Mesenchymal stem cell (in vitro differentiated cells and primary cell): ENCODE results near the gene FBXL17.
A peak's percentile ranks its signal among the peaks of the same experiment; 100 is the strongest.

Source experiments
- DNase-seq: peaks from one replicate; pipeline ENCODE4 v3.0.0-alpha.2; 2013
- H2AFZ ChIP-seq: one replicate; pipeline ENCODE4 v1.6.1; 2013; ENCODE audit warnings: low read depth, mild to moderate bottlenecking, control low read depth, inconsistent platforms, low read length, moderate library complexity
- H2AK5ac ChIP-seq: 2 replicates; pipeline ENCODE4 v1.6.1; 2013; ENCODE audit warnings: low read length, moderate library complexity, mild to moderate bottlenecking, inconsistent platforms; ENCODE audit not compliant: severe bottlenecking
- H2BK120ac ChIP-seq: one replicate; pipeline ENCODE4 v1.6.1; 2013; ENCODE audit warnings: low read depth, mild to moderate bottlenecking, inconsistent platforms, low read length, moderate library complexity
- H2BK12ac ChIP-seq, 2 experiments: one replicate each; pipeline ENCODE4 v1.6.1; 2013; ENCODE audit warnings: inconsistent platforms in 2 of 2, low read length in 2 of 2, mild to moderate bottlenecking in 2 of 2, moderate library complexity in 2 of 2, control low read depth in 1 of 2
- H2BK15ac ChIP-seq: one replicate; pipeline ENCODE4 v1.6.1; 2013; ENCODE audit warnings: mild to moderate bottlenecking, low read depth, inconsistent platforms; ENCODE audit not compliant: poor library complexity, severe bottlenecking
- H2BK5ac ChIP-seq: 2 replicates; pipeline ENCODE4 v1.6.1; 2013; ENCODE audit warnings: low read depth, mild to moderate bottlenecking, low read length, control low read depth, inconsistent platforms; ENCODE audit not compliant: poor library complexity, severe bottlenecking
- H3K14ac ChIP-seq, 2 experiments: one replicate each; pipeline ENCODE4 v1.6.1; 2013; ENCODE audit warnings: inconsistent platforms in 2 of 2, low read length in 2 of 2, control low read depth in 1 of 2, mild to moderate bottlenecking in 1 of 2, moderate library complexity in 1 of 2
- H3K18ac ChIP-seq, 2 experiments: one replicate each; pipeline ENCODE4 v1.6.1; 2013; ENCODE audit warnings: inconsistent platforms in 2 of 2, low read length in 2 of 2, control low read depth in 1 of 2, low read depth in 1 of 2, mild to moderate bottlenecking in 1 of 2
- H3K23ac ChIP-seq, 2 experiments: one replicate each; pipeline ENCODE4 v1.6.1; 2013; ENCODE audit warnings: inconsistent platforms in 2 of 2, low read length in 2 of 2, mild to moderate bottlenecking in 2 of 2, moderate library complexity in 2 of 2, control low read depth in 1 of 2
- H3K27ac ChIP-seq: 2 replicates; pipeline ENCODE4 v1.5.1; 2013; ENCODE audit warnings: mild to moderate bottlenecking, moderate library complexity, low read length, control low read depth, inconsistent platforms; ENCODE audit not compliant: poor library complexity, severe bottlenecking
- H3K27me3 ChIP-seq, 2 experiments: 2 replicates each; pipeline versions ENCODE4 v1.6.1 to v1.7.0; 2013; ENCODE audit warnings: low read length in 2 of 2, mild to moderate bottlenecking in 2 of 2, moderate library complexity in 2 of 2, control low read depth in 1 of 2, inconsistent platforms in 1 of 2; ENCODE audit not compliant: control insufficient read depth in 1 of 2, insufficient read depth in 1 of 2
- H3K36me3 ChIP-seq, 2 experiments: 2 replicates each; pipeline versions ENCODE4 v1.6.1 to v1.7.0; 2013; ENCODE audit warnings: low read length in 2 of 2, control low read depth in 1 of 2, inconsistent platforms in 1 of 2, low read depth in 1 of 2, mild to moderate bottlenecking in 1 of 2; ENCODE audit not compliant: insufficient read depth in 2 of 2, control insufficient read depth in 1 of 2
- H3K4ac ChIP-seq, 2 experiments: one replicate each; pipeline ENCODE4 v1.6.1; 2013; ENCODE audit warnings: inconsistent platforms in 2 of 2, low read length in 2 of 2, mild to moderate bottlenecking in 2 of 2, moderate library complexity in 2 of 2, control low read depth in 1 of 2, low read depth in 1 of 2
- H3K4me1 ChIP-seq: 2 replicates; pipeline ENCODE4 v1.6.1; 2013; ENCODE audit warnings: low read depth, low read length, control low read depth; ENCODE audit not compliant: control insufficient read depth, insufficient read depth
- H3K4me2 ChIP-seq: 2 replicates; pipeline ENCODE4 v1.6.1; 2013; ENCODE audit warnings: low read length, mild to moderate bottlenecking, inconsistent platforms; ENCODE audit not compliant: poor library complexity, severe bottlenecking
- H3K4me3 ChIP-seq, 2 experiments: 2 replicates each; pipeline versions ENCODE4 v1.5.1 to v1.7.0; 2013; ENCODE audit warnings: low read length in 2 of 2, mild to moderate bottlenecking in 2 of 2, control low read depth in 1 of 2, low read depth in 1 of 2; ENCODE audit not compliant: insufficient read depth in 1 of 2
- H3K79me1 ChIP-seq: replicated peaks from 2 replicates; pipeline ENCODE4 v1.6.1; 2013; ENCODE audit warnings: mild to moderate bottlenecking, control low read depth, low read length, inconsistent platforms; ENCODE audit not compliant: poor library complexity, severe bottlenecking
- H3K9ac ChIP-seq: 2 replicates; pipeline ENCODE4 v1.7.0; 2013; ENCODE audit warnings: mild to moderate bottlenecking, low read length, moderate library complexity
- H3K9me3 ChIP-seq: 2 replicates; pipeline ENCODE4 v1.7.0; 2013; ENCODE audit warnings: mild to moderate bottlenecking, low read length; ENCODE audit not compliant: control insufficient read depth
- H4K8ac ChIP-seq: one replicate; pipeline ENCODE4 v1.6.1; 2013; ENCODE audit warnings: inconsistent platforms, mild to moderate bottlenecking, low read length, moderate library complexity
- H4K91ac ChIP-seq: one replicate; pipeline ENCODE4 v1.6.1; 2013; ENCODE audit warnings: mild to moderate bottlenecking, low read length, inconsistent platforms
- WGBS: methylation state at CpG from one replicate; pipeline ENCODE4 v1.1.7; 2013; ENCODE audit warnings: mixed read lengths; 5-methylcytosine and 5-hydroxymethylcytosine counted together

The FBXL17 gene

GRCh38 chr5:107855171-107855570 lies 526.7 kb downstream of the FBXL17 start:
- Histone ChIP-seq H3K4me3 (no peak overlapping the region), H4K91ac (no peak overlapping the region), H2AK5ac (no peak overlapping the region), H2BK120ac (no peak overlapping the region), H3K36me3 (no peaks in the 10 kb centered on the region), H2BK5ac (no peak overlapping the region), H2BK12ac (no peak overlapping the region), H3K18ac (no peak overlapping the region), H3K9ac (no peak overlapping the region), H2BK15ac (no peak overlapping the region), H3K27me3 (no peaks in the 10 kb centered on the region), H3K14ac (peak overlapping the region in 1 of 2 experiments; percentile 60), H3K4me2 (no peak overlapping the region), H2AFZ (no peak overlapping the region), H3K79me1 (no peaks in the 10 kb centered on the region), H3K9me3 (no peaks in the 10 kb centered on the region), H3K4ac (no peak overlapping the region), H3K23ac (no peak overlapping the region), H3K4me1 (no peaks in the 10 kb centered on the region), H4K8ac (peak overlapping the region; percentile 54), H3K27ac (no peak overlapping the region)
- WGBS: 40% methylated on average over 1 of the region's 2 CpGs
- no peak for DNase-seq

- no peak overlapping the region for H3K4me3 ChIP-seq
- DNase-seq: no peak
- no peak overlapping the region for H2BK120ac ChIP-seq
- H3K23ac ChIP-seq: no peak overlapping the region
- H3K4ac ChIP-seq: no peak overlapping the region
- no peaks in the 10 kb centered on the region for H3K4me1 ChIP-seq
- no peak overlapping the region for H2BK5ac ChIP-seq
- H4K91ac ChIP-seq: no peak overlapping the region
- no peak overlapping the region for H2AFZ ChIP-seq
- no peak overlapping the region for H4K8ac ChIP-seq
- 83% methylated on average over 4 of the region's 6 CpGs for WGBS
- H3K14ac ChIP-seq: no peak overlapping the region
- no peak overlapping the region for H3K27ac ChIP-seq
- no peaks in the 10 kb centered on the region for H3K79me1 ChIP-seq
- H2AK5ac ChIP-seq: no peak overlapping the region
- H3K27me3 ChIP-seq: no peaks in the 10 kb centered on the region
- no peak overlapping the region for H3K18ac ChIP-seq
- H2BK15ac ChIP-seq: no peak overlapping the region
- H2BK12ac ChIP-seq: no peak overlapping the region
- no peaks in the 10 kb centered on the region for H3K9me3 ChIP-seq
- no peak overlapping the region for H3K4me2 ChIP-seq
- H3K36me3 ChIP-seq: no peaks in the 10 kb centered on the region
- H3K9ac ChIP-seq: no peak overlapping the region
Observed at GRCh38 chr5:107853696-107854095, 528.2 kb downstream of the FBXL17 start.

- no peak overlapping the region for H3K4me3 ChIP-seq
- no peak overlapping the region for H3K4ac ChIP-seq
- H3K9ac ChIP-seq: no peak overlapping the region
- H3K27me3 ChIP-seq: no peaks in the 10 kb centered on the region
- no peaks in the 10 kb centered on the region for H3K9me3 ChIP-seq
- H2AK5ac ChIP-seq: no peak overlapping the region
- WGBS: 89% methylated on average over 7 of the region's 8 CpGs
- H3K18ac ChIP-seq: no peak overlapping the region
- no peaks in the 10 kb centered on the region for H3K36me3 ChIP-seq
- H3K4me2 ChIP-seq: no peak overlapping the region
- H4K8ac ChIP-seq: no peak overlapping the region
- no peak overlapping the region for H2BK5ac ChIP-seq
- no peak overlapping the region for H2BK12ac ChIP-seq
- H2BK15ac ChIP-seq: no peak overlapping the region
- DNase-seq: no peak
- no peak overlapping the region for H3K23ac ChIP-seq
- no peaks in the 10 kb centered on the region for H3K79me1 ChIP-seq
- H3K27ac ChIP-seq: no peak overlapping the region
- no peak overlapping the region for H2AFZ ChIP-seq
- H2BK120ac ChIP-seq: no peak overlapping the region
- no peak overlapping the region for H3K14ac ChIP-seq
- H4K91ac ChIP-seq: no peak overlapping the region
- no peaks in the 10 kb centered on the region for H3K4me1 ChIP-seq
Observed at GRCh38 chr5:107853031-107853430, 528.9 kb downstream of the FBXL17 start.

- Histone ChIP-seq H3K9ac (no peak overlapping the region), H2BK120ac (no peak overlapping the region), H3K23ac (no peak overlapping the region), H3K14ac (no peak overlapping the region), H3K79me1 (no peaks in the 10 kb centered on the region), H3K27me3 (peaks cover 0 to 9% of the 10 kb centered on the region in 2 experiments), H3K9me3 (no peaks in the 10 kb centered on the region), H3K4me1 (no peaks in the 10 kb centered on the region), H4K91ac (no peak overlapping the region), H2AFZ (no peak overlapping the region), H3K4me3 (no peak overlapping the region), H4K8ac (no peak overlapping the region), H2BK12ac (no peak overlapping the region), H2AK5ac (no peak overlapping the region), H3K4me2 (no peak overlapping the region), H2BK5ac (no peak overlapping the region), H2BK15ac (no peak overlapping the region), H3K27ac (no peak overlapping the region), H3K4ac (no peak overlapping the region), H3K18ac (no peak overlapping the region), H3K36me3 (no peaks in the 10 kb centered on the region)
- WGBS: 92% methylated on average over 2 of the region's 5 CpGs
- DNase-seq: no peak
Observed at GRCh38 chr5:107849118-107849517, 532.8 kb downstream of the FBXL17 start.
